Activated T-cell treated with anti-CD3 and anti-CD28 coated beads for 24 hours (primary cell): ENCODE data around the gene GPC5.

Experiments used
- DNase-seq: peaks from one replicate; pipeline ENCODE4 v3.0.0-alpha.2; 2020; ENCODE audit warnings: low read depth

GPC5 gene

GRCh38 chr13:91986761-91987483, 588.5 kb downstream of the GPC5 start:
- no peak for DNase-seq

DNA sequence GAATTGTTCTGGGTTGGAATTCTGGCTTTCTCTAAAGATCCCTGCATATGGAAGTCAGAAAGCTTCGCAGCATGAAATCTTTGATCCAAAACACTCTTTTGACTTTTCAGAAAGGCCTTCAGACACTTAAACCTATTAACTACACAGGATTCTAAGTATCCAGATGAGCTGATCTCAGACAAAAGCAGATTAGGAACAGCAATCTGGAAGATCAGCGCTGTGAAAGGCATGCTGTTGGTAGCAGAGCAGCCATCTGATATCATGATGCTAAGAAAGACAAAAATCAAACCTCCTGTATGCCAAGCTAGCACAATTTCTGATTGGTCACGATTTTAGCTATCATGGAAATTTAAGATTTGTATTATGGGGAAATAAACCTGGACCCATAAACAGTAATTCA, 589.9 kb downstream of the GPC5 start:
- no peak for DNase-seq

GRCh38 chr13:92012787-92013186, 614.4 kb downstream of the GPC5 start:
- no peak for DNase-seq

DNA sequence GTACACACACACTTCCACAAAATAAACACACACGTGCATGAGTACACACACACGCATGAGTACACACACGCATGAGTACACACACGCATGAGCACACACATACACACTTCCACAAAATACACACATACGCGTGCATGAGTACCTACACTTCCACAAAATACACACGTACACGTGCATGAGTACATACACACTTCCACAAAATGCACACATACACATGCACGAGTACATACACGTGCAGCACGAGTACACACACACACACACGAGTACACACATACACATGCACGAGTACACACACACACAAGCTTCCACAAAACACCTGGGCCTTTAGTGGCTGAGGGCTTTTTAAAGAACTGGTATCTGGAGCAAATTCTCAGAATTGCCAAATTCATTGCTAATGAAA, 619.3 kb downstream of the GPC5 start:
- no peak for DNase-seq

DNA sequence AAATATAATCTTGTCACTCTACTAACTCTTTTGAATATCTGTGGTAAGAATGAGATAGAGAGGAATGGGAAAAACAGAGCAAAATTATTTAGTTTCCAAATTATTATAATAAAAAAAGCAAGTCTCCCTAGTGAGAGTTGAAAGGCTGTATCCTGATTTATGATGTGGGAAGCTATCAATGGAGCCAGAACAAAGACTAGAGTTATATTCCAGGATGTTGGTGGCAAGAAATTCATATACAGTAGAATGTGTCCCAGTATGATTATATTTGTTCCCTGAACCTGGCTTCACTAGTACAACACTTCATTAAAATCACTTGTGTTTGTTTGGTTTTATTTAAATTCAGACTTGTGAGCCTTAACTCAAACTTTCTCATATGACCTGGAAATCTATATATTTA, 630.3 kb downstream of the GPC5 start:
- DNase-seq: no peak

DNA sequence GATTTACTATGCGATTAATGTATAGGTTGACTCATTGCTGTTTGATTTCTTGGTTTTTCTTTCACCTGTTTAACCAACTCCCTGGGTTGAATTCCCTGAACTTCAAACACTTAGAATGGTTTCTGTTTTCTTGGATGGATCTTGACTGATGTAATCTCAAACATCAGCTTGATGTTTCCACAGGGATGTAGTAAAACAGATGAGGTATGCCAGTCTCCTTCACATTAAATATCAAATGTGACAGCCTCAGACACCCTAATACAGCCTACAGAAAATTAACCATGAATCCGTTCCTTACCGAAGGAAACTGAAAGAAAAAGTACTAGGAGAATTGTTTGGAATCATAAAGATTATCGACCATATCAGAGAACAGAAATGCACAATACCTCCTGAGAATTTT, 631.2 kb downstream of the GPC5 start:
- DNase-seq: no peak

- no peak for DNase-seq
Observed at GRCh38 chr13:92038905-92039304, 640.5 kb downstream of the GPC5 start.

DNA sequence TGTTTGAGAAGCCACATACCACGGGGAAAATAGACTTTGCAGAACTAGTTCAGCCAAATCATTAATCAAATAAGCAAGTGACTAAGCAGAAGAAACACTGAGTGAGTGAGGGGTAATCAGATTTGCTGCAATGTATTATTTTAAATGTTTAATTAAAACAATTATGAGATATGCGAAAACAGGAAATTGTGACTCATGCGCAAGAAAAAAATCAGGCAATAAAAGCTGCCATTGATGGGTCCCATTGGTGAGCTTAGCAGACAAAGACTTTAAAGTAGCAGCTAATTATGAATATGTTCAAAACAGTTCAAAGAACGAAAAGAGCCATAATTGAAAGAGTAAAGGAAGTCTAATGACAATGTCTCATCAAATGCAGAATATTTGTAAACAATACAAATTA, 644.1 kb downstream of the GPC5 start:
- no peak for DNase-seq

- no peak for DNase-seq
Observed at GRCh38 chr13:92044351-92044750, 645.9 kb downstream of the GPC5 start.

DNA sequence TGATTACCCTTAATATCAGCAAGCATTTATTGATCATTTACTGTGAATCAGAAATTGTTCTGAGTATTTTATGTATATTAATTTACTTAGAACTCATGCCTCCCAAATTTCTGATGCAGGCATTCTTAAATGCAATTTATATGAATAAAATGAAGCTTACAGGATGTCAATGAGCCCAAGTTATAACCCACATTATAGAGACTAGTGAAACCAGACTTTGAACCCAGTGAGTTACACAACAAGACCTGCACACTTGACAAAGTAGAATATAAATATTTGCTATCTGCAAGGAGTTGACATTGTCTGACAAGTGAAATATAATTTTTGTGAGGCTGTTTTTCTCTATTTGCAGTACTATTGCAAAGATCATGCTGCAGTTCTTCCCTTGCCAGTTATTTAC, 656.0 kb downstream of the GPC5 start:
- DNase-seq: no peak

DNA sequence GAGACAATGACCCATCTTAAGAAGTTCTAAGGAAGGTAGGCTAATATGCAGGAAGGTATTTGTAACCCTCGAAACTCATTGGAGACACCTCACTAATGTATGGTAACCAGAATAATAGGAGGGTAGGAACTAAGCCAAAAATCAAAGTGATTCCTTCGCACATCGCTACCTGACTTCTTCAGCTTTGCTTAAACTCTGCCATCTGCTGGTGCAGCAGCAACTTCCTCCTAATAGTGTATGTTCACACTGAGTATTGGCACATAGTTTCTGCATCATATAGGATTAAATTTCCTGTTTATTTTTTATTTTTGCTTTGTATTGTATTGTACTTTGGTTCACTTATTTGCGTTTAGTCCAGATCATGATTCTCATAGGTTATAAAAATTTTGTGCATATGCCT, 676.2 kb downstream of the GPC5 start:
- no peak for DNase-seq

GRCh38 chr13:92097337-92097903, 699.0 kb downstream of the GPC5 start:
- DNase-seq: no peak

DNA sequence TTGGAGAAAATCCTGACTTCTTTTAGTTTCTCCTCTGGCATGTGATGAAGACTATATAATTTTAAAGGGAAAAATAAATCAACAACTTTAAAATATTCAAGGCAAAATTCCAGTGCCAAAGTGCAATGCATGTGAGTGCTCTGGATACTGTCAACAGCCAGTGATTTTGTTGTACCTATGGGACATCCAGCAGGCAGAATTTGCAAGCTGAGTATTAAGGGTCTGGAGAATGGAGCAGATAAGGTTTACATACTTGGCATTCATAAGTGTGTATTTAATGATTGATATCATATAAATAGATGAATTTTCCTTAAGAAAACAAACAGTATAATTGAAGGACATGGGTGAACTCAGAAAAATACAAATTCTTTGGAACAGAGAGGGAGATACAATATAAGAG, 703.4 kb downstream of the GPC5 start:
- no peak for DNase-seq

- DNase-seq: no peak
Observed at GRCh38 chr13:92103689-92104153, 705.3 kb downstream of the GPC5 start.

GRCh38 chr13:92122186-92122853, 723.9 kb downstream of the GPC5 start:
- DNase-seq: no peak

- DNase-seq: no peak
Observed at GRCh38 chr13:92126399-92126798, 728.0 kb downstream of the GPC5 start.

- no peak for DNase-seq
Observed at GRCh38 chr13:92135509-92135908, 737.1 kb downstream of the GPC5 start.

- no peak for DNase-seq
Observed at GRCh38 chr13:92136449-92137155, 738.2 kb downstream of the GPC5 start.

GRCh38 chr13:92137520-92137919, 739.1 kb downstream of the GPC5 start:
- DNase-seq: no peak

DNA sequence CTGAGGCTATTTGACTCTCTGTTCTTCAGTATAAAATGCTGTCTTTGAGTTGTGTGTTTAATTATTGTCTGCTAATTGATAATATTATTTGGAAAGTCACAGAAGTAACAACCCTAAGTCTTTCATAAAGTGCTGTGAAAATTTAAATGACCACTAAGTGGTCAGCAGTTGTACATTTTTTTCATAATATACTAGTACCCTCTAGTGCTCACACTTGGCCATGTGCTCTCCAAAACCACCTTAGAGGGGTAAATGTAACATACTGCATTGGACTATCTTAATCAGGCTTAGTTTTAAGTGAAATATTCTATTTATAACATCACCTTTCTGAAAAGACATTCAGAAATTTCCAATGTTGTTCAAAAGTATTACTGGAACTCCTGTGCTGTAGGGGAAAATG, 745.3 kb downstream of the GPC5 start:
- DNase-seq: no peak

GRCh38 chr13:92150606-92151005, 752.2 kb downstream of the GPC5 start:
- DNase-seq: no peak

DNA sequence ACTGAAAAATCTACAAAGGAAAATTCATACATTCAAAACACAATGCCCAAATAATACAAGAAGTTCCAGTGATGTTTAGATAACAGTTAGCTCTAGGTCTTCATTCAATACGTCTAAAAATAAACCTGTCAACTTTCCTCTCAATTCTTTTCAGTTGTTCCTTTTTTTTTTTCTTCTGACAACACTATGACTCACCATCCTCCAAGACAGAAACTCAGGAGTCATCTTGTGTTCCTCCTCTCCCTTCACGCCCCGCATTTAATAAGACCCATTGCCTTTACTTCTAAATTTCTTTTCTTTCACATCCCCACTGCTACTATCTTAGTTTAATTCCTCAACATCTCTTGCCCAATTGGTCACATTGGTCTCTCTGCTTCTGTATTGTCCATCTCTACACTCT, 759.9 kb downstream of the GPC5 start:
- no peak for DNase-seq

- DNase-seq: no peak
Observed at GRCh38 chr13:92164822-92165221, 766.4 kb downstream of the GPC5 start.
